CD4-positive, alpha-beta memory T cell (primary cell): ENCODE measurements around the gene PER1. TPM values are rescaled to one million over a fixed set of nuclear protein-coding genes. Genes with fewer than 3 reads are reported as not detected.
A peak's percentile ranks its signal among the peaks of the same experiment; 100 is the strongest.

Experiments used
- CTCF ChIA-PET: fragments of 350-600 bp; sonication (Branson Sonifier 250); formaldehyde crosslinking; loops from one replicate; lab custom pipeline; 2021; ENCODE audit warnings: inconsistent platforms; ENCODE audit not compliant: partially characterized antibody; lab: Charles Lee
- POLR2A ChIA-PET: fragments of 350-600 bp; sonication (Branson Sonifier 250); formaldehyde crosslinking; loops from one replicate; lab custom pipeline; 2021; ENCODE audit not compliant: partially characterized antibody; lab: Charles Lee
- DNase-seq, 5 donors: peaks; one replicate each; pipeline versions ENCODE4 v3.0.0 to v3.0.0-alpha.2; 2020 to 2022; ENCODE audit warnings: mixed read lengths in 1 of 5
- H3K27ac ChIP-seq: one replicate; pipeline ENCODE4 v1.7.0; 2013; ENCODE audit warnings: low read depth, low read length
- H3K27me3 ChIP-seq: 2 replicates; pipeline ENCODE4 v1.7.0; 2013; ENCODE audit warnings: mild to moderate bottlenecking, low read length, moderate library complexity; ENCODE audit not compliant: insufficient read depth
- H3K36me3 ChIP-seq: 2 replicates; pipeline ENCODE4 v1.7.0; 2013; ENCODE audit warnings: mild to moderate bottlenecking, low read length, moderate library complexity; ENCODE audit not compliant: insufficient read depth
- H3K4me1 ChIP-seq: 2 replicates; pipeline ENCODE4 v1.7.0; 2013; ENCODE audit warnings: mild to moderate bottlenecking, low read length, moderate library complexity; ENCODE audit not compliant: insufficient read depth
- H3K4me3 ChIP-seq, 2 donors: one replicate each; pipeline ENCODE4 v1.7.0; 2013; ENCODE audit warnings: low read length in 2 of 2, mild to moderate bottlenecking in 1 of 2
- H3K9me3 ChIP-seq, 2 donors: one replicate each; pipeline ENCODE4 v1.7.0; 2013; ENCODE audit warnings: low read length in 2 of 2, control low read depth in 1 of 2; ENCODE audit not compliant: control insufficient read depth in 1 of 2
- H3K27ac Mint-ChIP-seq, 7 donors: one replicate each; pipeline ENCODE4 v1.8.0; 2020 to 2021; ENCODE audit warnings: mixed read lengths in 7 of 7, mild to moderate bottlenecking in 6 of 7, inconsistent platforms in 3 of 7, moderate library complexity in 3 of 7
- H3K27me3 Mint-ChIP-seq, 2 donors: one replicate each; pipeline ENCODE4 v1.8.0; 2020 to 2021; ENCODE audit warnings: mixed read lengths in 2 of 2
- H3K36me3 Mint-ChIP-seq, 2 donors: one replicate each; pipeline ENCODE4 v1.8.0; 2020 to 2021; ENCODE audit warnings: mixed read lengths in 2 of 2, inconsistent platforms in 1 of 2, mild to moderate bottlenecking in 1 of 2
- H3K4me1 Mint-ChIP-seq, 4 donors: one replicate each; pipeline ENCODE4 v1.8.0; 2020 to 2021; ENCODE audit warnings: mixed read lengths in 4 of 4, mild to moderate bottlenecking in 1 of 4
- H3K4me3 Mint-ChIP-seq, 8 donors: one replicate each; pipeline ENCODE4 v1.8.0; 2020 to 2021; ENCODE audit warnings: mixed read lengths in 8 of 8, mild to moderate bottlenecking in 7 of 8, moderate library complexity in 6 of 8, inconsistent platforms in 3 of 8
- H3K9me3 Mint-ChIP-seq, 8 donors: one replicate each; pipeline ENCODE4 v1.8.0; 2020 to 2021; ENCODE audit warnings: mixed read lengths in 8 of 8, mild to moderate bottlenecking in 5 of 8, inconsistent platforms in 3 of 8, moderate library complexity in 1 of 8
- intact Hi-C: fragments of 100-400 bp; cut with micrococcal nuclease; formaldehyde crosslinking; loops from one replicate; pipeline ENCODE4 v1.15.1; 2023
- polyA plus RNA-seq, 2 donors: library from polyadenylated mRNA; unstranded; fragments of 300-500 nt; fragmentation: Illumina TruSeq; gene quantifications; one replicate each; pipeline ENCODE4 v1.2.3, GENCODE V29; 2021
- total RNA-seq, 2 experiments: library from RNA; stranded (reverse); gene quantifications; one replicate each; pipeline ENCODE4 v1.2.3, GENCODE V29; 2021

The PER1 gene
- total and polyA plus RNA-seq, 4 experiments from 2014 or later, result 3.7 to 79.4 (median 48.7) TPM

- intact Hi-C loops, result loop anchor here (1.0 kb wide), 1 partner anchor 12 kb away; no protein-coding TSS in a partner anchor
- Histone ChIP-seq H3K27me3 (no peaks in the 10 kb centered on the region), H3K27ac (peak overlapping the region; percentile 100), H3K36me3 (peaks cover 44% of the 10 kb centered on the region), H3K4me3 (peak overlapping the region; percentile 74 to 89), H3K9me3 (no peaks in the 10 kb centered on the region), H3K4me1 (peaks cover 54% of the 10 kb centered on the region)
- ChIA-PET POLR2A (interaction anchor here (0.6 to 23.4 kb wide), 16 partner anchors 9 to 294 kb away, joined by 3 to 1074 read pairs (median 5); partner anchors contain the start of genes ALOXE3, BORCS6, CTC1 and HES7), CTCF (interaction anchor here (0.9 to 2.2 kb wide), 7 partner anchors 9 to 150 kb away, joined by 3 to 11 read pairs (median 6); no protein-coding TSS in a partner anchor)
- no peaks in the 10 kb centered on the region for H3K27me3 Mint-ChIP-seq
- H3K27ac Mint-ChIP-seq, result no peak overlapping the region
- peak; percentile 92 to 96 (median 94) for DNase-seq
- peaks cover 23 to 62% of the 10 kb centered on the region in 2 donors for H3K36me3 Mint-ChIP-seq
- peaks cover 30 to 58% (median 39%) of the 10 kb centered on the region in 4 donors for H3K4me1 Mint-ChIP-seq
- H3K9me3 Mint-ChIP-seq, result peaks cover 0 to 25% (median 0%) of the 10 kb centered on the region in 8 donors
- H3K4me3 Mint-ChIP-seq, result peak overlapping the region in 7 of 8 donors; percentile 91 to 98 (median 93)
Measured at GRCh38 chr17:8151120-8151640, 1.0 kb downstream of the PER1 start.

- H3K4me1 ChIP-seq, result peaks cover 49% of the 10 kb centered on the region
- Mint-ChIP-seq H3K27ac (no peak overlapping the region), H3K36me3 (peaks cover 28 to 69% of the 10 kb centered on the region in 2 donors), H3K4me1 (peaks cover 30 to 56% (median 39%) of the 10 kb centered on the region in 4 donors), H3K27me3 (no peaks in the 10 kb centered on the region), H3K9me3 (peaks cover 0 to 27% (median 0%) of the 10 kb centered on the region in 8 donors), H3K4me3 (peak overlapping the region in 7 of 8 donors; percentile 23 to 98 (median 91))
- peak overlapping the region in 1 of 2 donors; percentile 74 for H3K4me3 ChIP-seq
- intact Hi-C loops, result loop anchor here (1.0 kb wide), 1 partner anchor 11 kb away; no protein-coding TSS in a partner anchor
- CTCF ChIA-PET, result interaction anchor here (1.0 to 2.2 kb wide), 7 partner anchors 9 to 77 kb away, joined by 3 to 11 read pairs (median 6); no protein-coding TSS in a partner anchor
- peak overlapping the region; percentile 100 for H3K27ac ChIP-seq
- peaks cover 51% of the 10 kb centered on the region for H3K36me3 ChIP-seq
- no peaks in the 10 kb centered on the region for H3K27me3 ChIP-seq
- peak in 1 of 5 donors; percentile 20 for DNase-seq
- POLR2A ChIA-PET, result interaction anchor here (0.6 to 23.4 kb wide), 18 partner anchors 8 to 293 kb away, joined by 3 to 1074 read pairs (median 4); partner anchors contain the start of genes ALOXE3, BORCS6, CTC1 and HES7
- H3K9me3 ChIP-seq, result no peaks in the 10 kb centered on the region
Measured at GRCh38 chr17:8150194-8151119, 1.7 kb downstream of the PER1 start.

GRCh38 chr17:8149419-8150193 lies 2.6 kb downstream of the PER1 start:
- peak overlapping the region; percentile 100 for H3K27ac ChIP-seq
- H3K4me1 ChIP-seq, result peaks cover 40% of the 10 kb centered on the region
- H3K9me3 Mint-ChIP-seq, result peaks cover 0 to 33% (median 0%) of the 10 kb centered on the region in 8 donors
- peaks cover 55% of the 10 kb centered on the region for H3K36me3 ChIP-seq
- H3K27ac Mint-ChIP-seq, result peak overlapping the region in 2 of 7 donors; percentile 87 to 91
- no peak for DNase-seq
- no peaks in the 10 kb centered on the region for H3K27me3 ChIP-seq
- peak overlapping the region in 4 of 8 donors; percentile 17 to 56 (median 40) for H3K4me3 Mint-ChIP-seq
- H3K27me3 Mint-ChIP-seq, result no peaks in the 10 kb centered on the region
- peaks cover 28 to 64% of the 10 kb centered on the region in 2 donors for H3K36me3 Mint-ChIP-seq
- no peak overlapping the region for H3K4me3 ChIP-seq
- intact Hi-C loops, result no loop called here
- peaks cover 30 to 48% (median 32%) of the 10 kb centered on the region in 4 donors for H3K4me1 Mint-ChIP-seq
- H3K9me3 ChIP-seq, result no peaks in the 10 kb centered on the region
- CTCF ChIA-PET, result interaction anchor here (1.2 to 2.8 kb wide), 5 partner anchors 8 to 76 kb away, joined by 3 to 8 read pairs (median 6); no protein-coding TSS in a partner anchor
- POLR2A ChIA-PET, result interaction anchor here (0.9 to 23.4 kb wide), 9 partner anchors 9 to 286 kb away, joined by 3 to 1074 read pairs (median 24); partner anchors contain the start of genes ALOXE3, BORCS6, NDEL1 and SLC25A35

GRCh38 chr17:8148560-8148959 lies 3.6 kb downstream of the PER1 start:
- no peak overlapping the region for H3K4me3 ChIP-seq
- H3K27ac ChIP-seq, result no peak overlapping the region
- no peaks in the 10 kb centered on the region for H3K9me3 ChIP-seq
- peaks cover 25 to 37% (median 27%) of the 10 kb centered on the region in 4 donors for H3K4me1 Mint-ChIP-seq
- peaks cover 66% of the 10 kb centered on the region for H3K36me3 ChIP-seq
- ChIA-PET CTCF (interaction anchor here (1.1 to 2.8 kb wide), 2 partner anchors 9 to 29 kb away, joined by 3 to 8 read pairs; no protein-coding TSS in a partner anchor), POLR2A (interaction anchor here (1.4 to 23.4 kb wide), 6 partner anchors 8 to 73 kb away, joined by 4 to 1074 read pairs (median 8); partner anchors contain the start of genes BORCS6 and TMEM107)
- no peaks in the 10 kb centered on the region for H3K27me3 Mint-ChIP-seq
- no peaks in the 10 kb centered on the region for H3K27me3 ChIP-seq
- peaks cover 31 to 68% of the 10 kb centered on the region in 2 donors for H3K36me3 Mint-ChIP-seq
- peaks cover 0 to 40% (median 0%) of the 10 kb centered on the region in 8 donors for H3K9me3 Mint-ChIP-seq
- peak overlapping the region in 3 of 8 donors; percentile 20 to 31 (median 31) for H3K4me3 Mint-ChIP-seq
- intact Hi-C loops, result no loop called here
- peak in 1 of 5 donors; percentile 38 for DNase-seq
- H3K4me1 ChIP-seq, result peaks cover 30% of the 10 kb centered on the region
- H3K27ac Mint-ChIP-seq, result peak overlapping the region in 4 of 7 donors; percentile 64 to 89 (median 84)

GRCh38 chr17:8147805-8148404 lies 4.3 kb downstream of the PER1 start:
- no peaks in the 10 kb centered on the region for H3K27me3 ChIP-seq
- no peak overlapping the region for H3K4me3 ChIP-seq
- no peak overlapping the region for H3K27ac ChIP-seq
- no peaks in the 10 kb centered on the region for H3K27me3 Mint-ChIP-seq
- peak overlapping the region in 6 of 7 donors; percentile 29 to 89 (median 72) for H3K27ac Mint-ChIP-seq
- no peak for DNase-seq
- ChIA-PET CTCF (interaction anchor here (1.1 to 2.8 kb wide), 2 partner anchors 9 to 29 kb away, joined by 3 to 8 read pairs; no protein-coding TSS in a partner anchor), POLR2A (interaction anchor here (1.4 to 23.4 kb wide), 6 partner anchors 7 to 73 kb away, joined by 4 to 1074 read pairs (median 8); partner anchors contain the start of genes BORCS6 and TMEM107)
- intact Hi-C loops, result no loop called here
- peaks cover 70% of the 10 kb centered on the region for H3K36me3 ChIP-seq
- H3K9me3 ChIP-seq, result no peaks in the 10 kb centered on the region
- peak overlapping the region in 1 of 8 donors; percentile 20 for H3K4me3 Mint-ChIP-seq
- H3K9me3 Mint-ChIP-seq, result peaks cover 0 to 41% (median 0%) of the 10 kb centered on the region in 8 donors
- H3K36me3 Mint-ChIP-seq, result peaks cover 32 to 63% of the 10 kb centered on the region in 2 donors
- H3K4me1 ChIP-seq, result peaks cover 23% of the 10 kb centered on the region
- peaks cover 18 to 31% (median 24%) of the 10 kb centered on the region in 4 donors for H3K4me1 Mint-ChIP-seq
